Lower leg skin (tissue), 4 donors: ENCODE data around the gene YWHAE. TPM values are rescaled to one million over a fixed set of nuclear protein-coding genes. Genes with fewer than 3 reads are reported as not detected.

Experiments used
- DNase-seq, 2 donors: peaks; one replicate each; pipeline ENCODE4 v3.0.0-alpha.2; 2019; ENCODE audit warnings: low spot score in 2 of 2
- H3K4me3 ChIP-seq: fragments of 200-600 bp; sonication (generic); 2 replicates; pipeline ENCODE4 v1.5.1; 2017; ENCODE audit warnings: mild to moderate bottlenecking, low read depth; ENCODE audit not compliant: poor library complexity, severe bottlenecking
- POLR2A ChIP-seq, 2 donors: fragments of 450-650 bp; IDR thresholded peaks; one replicate each; pipeline ENCODE4 v1.6.1; 2016 to 2017; ENCODE audit warnings: antibody characterized with exemption in 2 of 2, mild to moderate bottlenecking in 1 of 2, moderate library complexity in 1 of 2
- WGBS, 2 donors: methylation state at CpG; one replicate each; pipeline ENCODE4 v1.1.5; 2018; 5-methylcytosine and 5-hydroxymethylcytosine counted together
- intact Hi-C: fragments of 100-400 bp; cut with DNase I; formaldehyde crosslinking; loops from one replicate; pipeline ENCODE4 v1.15.0; 2023; ENCODE audit warnings: low total_unique reads
- total RNA-seq, 4 donors: library from RNA; depleted of rRNA; stranded (reverse); fragments of >200 nt; gene quantifications; one replicate each; pipeline ENCODE4 v1.1.0, GENCODE V29; 2016
- TF ChIP-seq, protein P1 (sequence below), 3 donors: fragments of 450-650 bp; IDR thresholded peaks; one replicate each; pipeline ENCODE4 v1.5.1; 2016; ENCODE audit warnings: antibody characterized with exemption in 3 of 3, mild to moderate bottlenecking in 3 of 3, moderate library complexity in 2 of 3

Gene YWHAE
- total RNA-seq, 4 donors from 2014 or later: 431 to 648 (median 506) TPM

DNA sequence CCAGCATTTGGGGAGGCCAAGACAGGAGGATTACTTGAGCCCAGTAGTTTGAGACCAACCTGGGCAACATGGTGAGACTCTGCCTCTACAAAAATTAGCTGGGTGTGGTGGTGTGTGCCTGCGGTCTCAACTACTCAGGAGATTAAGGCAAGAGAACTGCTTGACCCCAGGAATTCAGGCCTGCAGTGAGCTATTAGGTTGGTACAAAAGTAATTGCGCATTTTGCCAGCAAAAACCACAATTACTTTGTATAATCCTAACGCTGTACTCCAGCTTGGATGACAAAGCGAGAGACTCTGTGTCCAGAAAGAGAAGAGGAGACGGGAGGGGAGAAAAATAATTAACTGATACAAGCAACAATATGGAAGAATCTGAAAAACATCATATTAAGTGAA lies 32.7 kb downstream of the YWHAE start:
- intact Hi-C loops: loop anchor here (10.0 kb wide), 2 partner anchors 147 to 257 kb away; partner anchors contain the start of genes INPP5K and SLC43A2
- no peak overlapping the region for H3K4me3 ChIP-seq
- no peak for DNase-seq
- 48 to 67% methylated on average over 5 of the region's 5 CpGs for WGBS, 2 donors
- TF ChIP-seq, protein P1, sequence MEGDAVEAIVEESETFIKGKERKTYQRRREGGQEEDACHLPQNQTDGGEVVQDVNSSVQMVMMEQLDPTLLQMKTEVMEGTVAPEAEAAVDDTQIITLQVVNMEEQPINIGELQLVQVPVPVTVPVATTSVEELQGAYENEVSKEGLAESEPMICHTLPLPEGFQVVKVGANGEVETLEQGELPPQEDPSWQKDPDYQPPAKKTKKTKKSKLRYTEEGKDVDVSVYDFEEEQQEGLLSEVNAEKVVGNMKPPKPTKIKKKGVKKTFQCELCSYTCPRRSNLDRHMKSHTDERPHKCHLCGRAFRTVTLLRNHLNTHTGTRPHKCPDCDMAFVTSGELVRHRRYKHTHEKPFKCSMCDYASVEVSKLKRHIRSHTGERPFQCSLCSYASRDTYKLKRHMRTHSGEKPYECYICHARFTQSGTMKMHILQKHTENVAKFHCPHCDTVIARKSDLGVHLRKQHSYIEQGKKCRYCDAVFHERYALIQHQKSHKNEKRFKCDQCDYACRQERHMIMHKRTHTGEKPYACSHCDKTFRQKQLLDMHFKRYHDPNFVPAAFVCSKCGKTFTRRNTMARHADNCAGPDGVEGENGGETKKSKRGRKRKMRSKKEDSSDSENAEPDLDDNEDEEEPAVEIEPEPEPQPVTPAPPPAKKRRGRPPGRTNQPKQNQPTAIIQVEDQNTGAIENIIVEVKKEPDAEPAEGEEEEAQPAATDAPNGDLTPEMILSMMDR (IDR thresholded peaks at IDR 0.05): no peak
- no peak for TF ChIP-seq POLR2A (IDR thresholded peaks at IDR 0.05)

DNA sequence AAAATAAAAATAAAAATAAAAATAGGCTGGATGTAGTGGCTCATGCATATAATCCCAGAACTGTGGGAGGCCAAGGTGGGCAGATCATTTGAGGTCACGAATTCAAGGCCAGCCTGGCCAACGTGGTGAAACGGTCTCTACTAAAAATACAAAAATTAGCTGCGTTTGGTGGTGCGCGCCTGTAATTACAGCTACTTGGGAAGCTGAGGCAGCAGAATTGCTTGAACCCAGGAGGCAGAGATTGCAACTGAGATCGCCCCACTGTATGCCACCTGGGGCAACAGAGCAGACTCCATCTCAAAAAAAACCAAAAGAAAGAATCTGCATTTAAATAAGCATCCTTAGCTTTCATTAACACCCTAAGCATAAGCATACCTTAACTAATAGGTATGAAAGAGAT lies 33.8 kb downstream of the YWHAE start:
- 87% methylated on average over 7 of the region's 7 CpGs for WGBS, 2 donors
- no peak overlapping the region for H3K4me3 ChIP-seq
- TF ChIP-seq, protein P1 (IDR thresholded peaks at IDR 0.05): no peak
- no peak for TF ChIP-seq POLR2A (IDR thresholded peaks at IDR 0.05)
- intact Hi-C loops: loop anchor here (10.0 kb wide), 2 partner anchors 149 to 259 kb away; partner anchors contain the start of genes INPP5K and SLC43A2
- DNase-seq: no peak

DNA sequence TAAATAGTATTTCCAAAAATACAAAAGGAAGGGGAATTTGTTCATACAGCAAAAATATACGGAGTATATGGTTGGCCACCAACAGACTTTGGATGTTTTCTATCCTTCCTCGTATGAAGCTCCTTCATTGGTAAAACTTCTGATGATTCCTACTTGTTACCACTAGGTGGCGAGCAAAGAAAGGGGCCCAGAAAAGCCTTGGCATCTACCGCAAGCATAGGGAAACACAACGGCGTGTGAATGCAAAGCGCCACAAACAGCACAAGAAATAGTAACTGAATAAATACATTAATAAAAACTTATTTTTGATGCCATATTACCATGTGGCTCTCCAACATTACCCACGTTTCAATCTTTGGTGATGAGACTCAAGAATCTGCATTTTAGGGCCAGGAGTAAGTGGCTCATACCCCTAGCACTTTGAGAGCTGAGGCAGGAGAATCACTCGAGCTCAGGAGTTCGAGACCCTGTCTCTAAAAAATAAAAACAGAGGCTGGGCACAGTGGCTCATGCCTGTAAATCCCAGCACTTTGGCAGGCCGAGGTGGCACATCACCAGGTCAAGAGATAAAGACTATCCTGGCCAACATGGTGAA lies 34.5 kb downstream of the YWHAE start:
- intact Hi-C loops: loop anchor here (10.0 kb wide), 2 partner anchors 149 to 259 kb away; partner anchors contain the start of genes INPP5K and SLC43A2
- TF ChIP-seq, protein P1 (IDR thresholded peaks at IDR 0.05): peak in 1 of 3 donors; percentile 38
- no peak for TF ChIP-seq POLR2A (IDR thresholded peaks at IDR 0.05)
- H3K4me3 ChIP-seq: no peak overlapping the region
- DNase-seq: peak in 1 of 2 donors; percentile 67
- 11 to 13% methylated on average over 11 of the region's 11 CpGs for WGBS, 2 donors

DNA sequence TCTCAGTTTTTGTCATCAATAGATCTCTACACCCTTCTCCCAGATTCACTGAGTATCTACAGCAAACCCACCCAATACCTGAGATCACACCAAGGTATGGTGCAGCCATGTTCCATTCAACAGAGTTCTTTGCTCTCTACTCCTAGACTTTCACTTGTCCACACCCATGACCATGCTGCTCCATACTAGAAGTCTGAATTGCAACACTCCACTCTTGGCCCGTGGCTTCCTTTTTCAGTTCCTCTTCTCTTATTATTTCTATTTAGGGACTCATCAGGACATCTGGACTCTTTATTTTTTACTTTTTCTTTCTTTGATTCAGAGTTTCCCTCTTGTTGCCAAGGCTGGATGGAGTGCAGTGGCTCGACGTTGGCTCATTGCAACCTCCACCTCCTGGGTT lies 37.1 kb downstream of the YWHAE start:
- peak in 1 of 2 donors; percentile 51 for DNase-seq
- intact Hi-C loops: loop anchor here (10.0 kb wide), 2 partner anchors 152 to 262 kb away; partner anchors contain the start of genes INPP5K and SLC43A2
- WGBS, 2 donors: 43 to 51% methylated on average over 3 of the region's 3 CpGs
- TF ChIP-seq, protein P1 (IDR thresholded peaks at IDR 0.05): no peak
- no peak for TF ChIP-seq POLR2A (IDR thresholded peaks at IDR 0.05)
- no peak overlapping the region for H3K4me3 ChIP-seq

DNA sequence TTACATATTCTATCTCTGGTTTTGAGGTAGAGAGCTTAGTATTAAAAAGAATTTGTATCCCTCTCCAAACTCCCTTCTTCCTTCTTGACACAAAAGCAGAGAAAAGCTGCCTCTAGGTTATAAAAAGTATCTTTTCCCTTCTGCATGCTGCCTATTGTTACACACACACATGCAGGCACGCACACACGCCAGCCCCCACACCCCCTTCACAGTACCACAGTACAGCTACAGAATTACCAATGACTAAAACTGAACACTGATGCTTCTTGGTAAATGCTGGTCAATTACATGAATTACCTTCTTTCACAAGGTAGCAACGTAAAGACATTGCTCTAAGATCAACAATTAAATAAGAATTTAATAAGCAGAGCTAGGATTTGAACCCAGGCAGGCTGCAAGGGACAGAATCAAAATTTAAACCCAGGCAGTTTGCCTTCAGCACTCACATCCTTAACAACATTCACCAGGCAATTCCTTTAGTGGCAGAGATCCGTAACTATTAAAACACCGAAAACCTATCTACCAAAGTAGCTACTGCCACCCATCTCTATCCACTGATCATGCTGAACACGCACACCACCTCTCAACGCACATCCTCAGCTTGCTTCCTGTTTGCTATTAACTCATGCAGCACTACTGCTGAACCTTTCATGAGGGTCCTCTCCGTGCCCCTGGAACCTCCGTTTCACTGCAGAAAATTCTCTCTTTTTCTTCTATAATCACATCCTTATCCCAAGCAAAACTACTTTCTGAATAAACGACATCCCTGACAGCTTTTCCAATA lies 37.8 kb downstream of the YWHAE start:
- WGBS, 2 donors: 43% methylated on average over 10 of the region's 10 CpGs
- TF ChIP-seq, protein P1 (IDR thresholded peaks at IDR 0.05): no peak
- TF ChIP-seq POLR2A (IDR thresholded peaks at IDR 0.05): no peak
- H3K4me3 ChIP-seq: no peak overlapping the region
- no peak for DNase-seq
- intact Hi-C loops: loop anchor here (10.0 kb wide), 2 partner anchors 153 to 263 kb away; partner anchors contain the start of genes INPP5K and SLC43A2
